Measurements from ENCODE around the gene CAVIN2. TPM values are rescaled to one million over a fixed set of nuclear protein-coding genes. Genes with fewer than 3 reads are reported as not detected.

CAVIN2 gene
- total RNA-seq, 4 donors from 2014 or later, result 7.9 to 49.5 (median 15.2) TPM

DNA sequence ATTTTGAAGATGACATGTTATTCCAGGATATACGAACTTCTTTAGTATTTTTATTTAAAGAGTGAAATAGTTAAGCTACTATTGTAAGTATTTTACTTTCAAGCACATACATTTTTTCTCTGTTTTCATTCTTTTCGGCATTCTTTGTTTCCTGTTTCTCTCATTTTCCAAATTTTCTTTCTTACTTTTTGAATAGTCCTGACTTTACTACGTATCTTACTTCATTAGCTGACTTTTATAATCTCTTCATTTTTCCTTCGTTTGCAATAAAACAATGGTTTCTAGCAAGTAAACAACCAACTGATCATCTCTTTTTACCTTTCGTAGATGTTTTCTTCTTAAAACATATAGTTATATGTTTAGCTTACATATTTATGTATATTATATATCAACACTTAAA is 11.8 kb downstream of the CAVIN2 start:
- H3K27ac ChIP-seq, result no peak overlapping the region
- no peaks in the 10 kb centered on the region for H3K4me1 ChIP-seq
- no peak for DNase-seq
- no peaks in the 10 kb centered on the region for H3K27me3 ChIP-seq
- H3K9me3 ChIP-seq, result no peaks in the 10 kb centered on the region
- H3K36me3 ChIP-seq, result no peaks in the 10 kb centered on the region
- no peak overlapping the region for H3K4me3 ChIP-seq
- TF ChIP-seq CTCF (IDR thresholded peaks at IDR 0.05), result no peak
- TF ChIP-seq POLR2A (IDR thresholded peaks at IDR 0.05), result no peak

- no peak overlapping the region for H3K4me3 ChIP-seq
- no peaks in the 10 kb centered on the region for H3K9me3 ChIP-seq
- DNase-seq, result no peak
- no peak overlapping the region for H3K27ac ChIP-seq
- H3K36me3 ChIP-seq, result no peaks in the 10 kb centered on the region
- TF ChIP-seq POLR2A (IDR thresholded peaks at IDR 0.05), result no peak
- no peaks in the 10 kb centered on the region for H3K27me3 ChIP-seq
- H3K4me1 ChIP-seq, result no peaks in the 10 kb centered on the region
Measured at GRCh38 chr2:191833356-191833755, 13.5 kb downstream of the CAVIN2 start.

GRCh38 chr2:191832668-191833067 is 14.2 kb downstream of the CAVIN2 start:
- H3K4me3 ChIP-seq, result no peak overlapping the region
- H3K4me1 ChIP-seq, result no peaks in the 10 kb centered on the region
- no peak overlapping the region for H3K27ac ChIP-seq
- DNase-seq, result no peak
- H3K27me3 ChIP-seq, result no peaks in the 10 kb centered on the region
- TF ChIP-seq CTCF (IDR thresholded peaks at IDR 0.05) (no peak), POLR2A (IDR thresholded peaks at IDR 0.05) (no peak)
- H3K36me3 ChIP-seq, result no peaks in the 10 kb centered on the region
- H3K9me3 ChIP-seq, result no peaks in the 10 kb centered on the region

DNA sequence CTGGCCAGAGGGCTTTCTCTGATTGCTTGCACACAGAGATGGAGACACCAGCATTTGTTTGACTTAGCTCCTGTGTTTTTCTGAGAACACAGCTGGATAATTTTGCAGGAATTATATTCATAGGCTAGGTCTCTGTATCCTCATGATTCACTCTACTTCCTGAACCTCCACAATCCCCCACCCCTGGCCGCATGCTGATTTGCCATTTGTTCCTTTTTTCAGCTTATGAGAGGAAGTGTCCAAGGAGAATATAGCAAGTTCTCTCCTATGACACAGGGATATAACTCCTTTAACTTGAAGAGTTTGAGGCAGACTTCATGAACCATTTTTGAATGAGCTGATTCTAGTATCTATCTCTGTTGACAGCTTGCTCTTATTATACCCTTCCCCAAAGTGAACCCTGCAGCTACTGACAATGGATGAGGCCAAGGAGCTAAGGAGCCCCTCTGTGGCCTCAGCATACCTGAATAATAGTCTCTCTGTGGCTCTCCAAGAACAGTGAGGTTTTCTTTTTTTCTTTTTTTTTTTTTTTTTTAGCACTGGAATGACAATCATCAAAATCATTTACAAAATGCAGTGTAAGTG is 15.4 kb downstream of the CAVIN2 start:
- no peak for DNase-seq
- Histone ChIP-seq H3K36me3 (no peaks in the 10 kb centered on the region), H3K27me3 (no peaks in the 10 kb centered on the region), H3K27ac (no peak overlapping the region), H3K4me1 (no peaks in the 10 kb centered on the region), H3K4me3 (no peak overlapping the region), H3K9me3 (no peaks in the 10 kb centered on the region)
- no peak for TF ChIP-seq POLR2A (IDR thresholded peaks at IDR 0.05)
- TF ChIP-seq CTCF (IDR thresholded peaks at IDR 0.05), result no peak

- no peak for DNase-seq
- Histone ChIP-seq H3K27ac (no peak overlapping the region), H3K36me3 (no peaks in the 10 kb centered on the region), H3K4me3 (no peak overlapping the region), H3K27me3 (no peaks in the 10 kb centered on the region), H3K9me3 (no peaks in the 10 kb centered on the region), H3K4me1 (no peaks in the 10 kb centered on the region)
- TF ChIP-seq POLR2A (IDR thresholded peaks at IDR 0.05), result no peak
- no peak for TF ChIP-seq CTCF (IDR thresholded peaks at IDR 0.05)
Measured at GRCh38 chr2:191824398-191824797, 22.5 kb downstream of the CAVIN2 start.

DNA sequence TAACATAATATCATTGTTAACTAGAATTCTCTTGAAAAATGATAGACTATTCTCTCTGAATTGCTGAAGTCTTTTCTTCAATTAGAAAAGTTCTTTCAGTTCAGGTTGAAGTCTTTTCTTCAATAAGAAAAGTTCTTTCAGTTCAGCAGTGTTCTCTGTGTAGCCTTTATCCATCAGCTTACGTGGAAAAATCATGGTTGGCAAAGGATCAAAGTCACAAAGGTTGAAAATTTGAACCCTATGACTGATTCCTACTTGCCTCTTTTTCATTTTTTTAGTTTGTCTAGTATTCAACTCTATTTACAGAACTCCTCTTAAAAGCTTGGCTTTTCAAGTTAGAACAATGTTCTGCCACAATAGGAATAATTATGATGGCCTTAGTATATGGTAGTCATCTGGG is 25.8 kb downstream of the CAVIN2 start:
- Histone ChIP-seq H3K9me3 (no peaks in the 10 kb centered on the region), H3K36me3 (no peaks in the 10 kb centered on the region), H3K27me3 (no peaks in the 10 kb centered on the region), H3K27ac (no peak overlapping the region), H3K4me3 (no peak overlapping the region), H3K4me1 (no peaks in the 10 kb centered on the region)
- no peak for DNase-seq
- TF ChIP-seq CTCF (IDR thresholded peaks at IDR 0.05) (no peak), POLR2A (IDR thresholded peaks at IDR 0.05) (no peak)

Measured in Peyer's patch (tissue), 4 donors.